HepG2 (cell line): Measurements from ENCODE around the gene KMT2B. TPM values are rescaled to one million over a fixed set of nuclear protein-coding genes. Genes with fewer than 3 reads are reported as not detected.

Experiments
- CBFB ChIP-seq: sonication (generic); formaldehyde crosslinking; IDR thresholded peaks from 2 replicates; pipeline ENCODE4 v1.4.0; 2020; ENCODE audit warnings: missing genetic modification reagents
- FOXO1 ChIP-seq: sonication (generic); formaldehyde crosslinking; IDR thresholded peaks from 2 replicates; pipeline ENCODE4 v1.4.0; 2020; ENCODE audit warnings: missing genetic modification reagents
- MAFK ChIP-seq, 2 experiments: IDR thresholded peaks in 1 of 2; conservative IDR thresholded peaks in 1 of 2; 2 replicates each; pipeline ENCODE4 v1.6.1; 2011; ENCODE audit warnings: improper control_type of control experiment in 2 of 2, low read length in 2 of 2
- MIXL1 ChIP-seq: IDR thresholded peaks from 2 replicates; pipeline ENCODE4 v1.6.1; 2016
- MXI1 ChIP-seq: IDR thresholded peaks from 3 replicates; pipeline ENCODE4 v1.6.1; 2012; ENCODE audit warnings: low read depth, low read length, inconsistent platforms, borderline replicate concordance
- SIX4 ChIP-seq: sonication (generic); formaldehyde crosslinking; IDR thresholded peaks from 2 replicates; pipeline ENCODE4 v1.4.0; 2020; ENCODE audit warnings: missing genetic modification reagents
- ZFP36L2 ChIP-seq: sonication (generic); formaldehyde crosslinking; IDR thresholded peaks from 2 replicates; pipeline ENCODE4 v1.4.0; 2020; ENCODE audit warnings: missing genetic modification reagents
- ZMAT3 ChIP-seq: sonication (generic); formaldehyde crosslinking; conservative IDR thresholded peaks from 2 replicates; pipeline ENCODE4 v1.7.0; 2021; ENCODE audit warnings: missing genetic modification reagents
- ZMYM2 ChIP-seq: sonication (generic); formaldehyde crosslinking; IDR thresholded peaks from 2 replicates; pipeline ENCODE4 v1.8.0; 2022; ENCODE audit warnings: mild to moderate bottlenecking, missing genetic modification reagents
- ZNF253 ChIP-seq: sonication (generic); formaldehyde crosslinking; IDR thresholded peaks from 2 replicates; pipeline ENCODE4 v1.8.0; 2022; ENCODE audit warnings: mild to moderate bottlenecking, missing genetic modification reagents, borderline replicate concordance
- ZNF30 ChIP-seq: sonication (generic); formaldehyde crosslinking; IDR thresholded peaks from 2 replicates; pipeline ENCODE4 v1.5.0; 2020; ENCODE audit warnings: mild to moderate bottlenecking, missing genetic modification reagents
- ZNF644 ChIP-seq: IDR thresholded peaks from 2 replicates; pipeline ENCODE4 v1.6.1; 2016; ENCODE audit warnings: low read depth
- polyA plus RNA-seq, 8 experiments: library from polyadenylated mRNA; depleted of rRNA in 3 of 8; stranded (reverse) in 7 of 8; unstranded in 1 of 8; fragments of >200 nt; fragmentation: Illumina TruSeq in 4 of 8; extraction: Trizol in 4 of 8; gene quantifications; 2 replicates each; pipeline versions ENCODE4 v1.2.1 to v1.2.3, GENCODE V29; 2011 to 2016; ENCODE audit warnings: low read depth in 4 of 8, missing spikeins in 1 of 8, mixed read lengths in 1 of 8; ENCODE audit not compliant: insufficient read depth in 1 of 8
- total RNA-seq, 5 experiments: library from RNA; depleted of rRNA; stranded (reverse); fragments of >200 nt; fragmentation: Illumina TruSeq; extraction: Trizol; gene quantifications; 2 replicates each; pipeline ENCODE4 v1.2.3, GENCODE V29; 2016; ENCODE audit warnings: low read depth in 1 of 5
- TF ChIP-seq, protein P1 (sequence below): sonication (generic); formaldehyde crosslinking; IDR thresholded peaks from 2 replicates; pipeline ENCODE4 v1.5.1; 2020; ENCODE audit warnings: missing genetic modification reagents, mild to moderate bottlenecking, borderline replicate concordance
- TF ChIP-seq, protein P2 (sequence below): sonication (generic); formaldehyde crosslinking; IDR thresholded peaks from 2 replicates; pipeline ENCODE4 v1.4.0; 2020; ENCODE audit warnings: missing genetic modification reagents
- TF ChIP-seq, protein P3 (sequence below): sonication (generic); formaldehyde crosslinking; IDR thresholded peaks from 2 replicates; pipeline ENCODE4 v1.8.1; 2022; ENCODE audit warnings: low read depth, mild to moderate bottlenecking, missing genetic modification reagents
- TF ChIP-seq, protein P4 (sequence below): IDR thresholded peaks from 2 replicates; pipeline ENCODE4 v1.6.1; 2016; ENCODE audit warnings: low read depth, missing genetic modification reagents, missing compliant biosample characterization

KMT2B gene
- total and polyA plus RNA-seq, 2 of the 13 experiments (the other 11 are each of a cell fraction or from before 2014, with no cell fraction given) = 6.2 to 16.9 TPM

DNA sequence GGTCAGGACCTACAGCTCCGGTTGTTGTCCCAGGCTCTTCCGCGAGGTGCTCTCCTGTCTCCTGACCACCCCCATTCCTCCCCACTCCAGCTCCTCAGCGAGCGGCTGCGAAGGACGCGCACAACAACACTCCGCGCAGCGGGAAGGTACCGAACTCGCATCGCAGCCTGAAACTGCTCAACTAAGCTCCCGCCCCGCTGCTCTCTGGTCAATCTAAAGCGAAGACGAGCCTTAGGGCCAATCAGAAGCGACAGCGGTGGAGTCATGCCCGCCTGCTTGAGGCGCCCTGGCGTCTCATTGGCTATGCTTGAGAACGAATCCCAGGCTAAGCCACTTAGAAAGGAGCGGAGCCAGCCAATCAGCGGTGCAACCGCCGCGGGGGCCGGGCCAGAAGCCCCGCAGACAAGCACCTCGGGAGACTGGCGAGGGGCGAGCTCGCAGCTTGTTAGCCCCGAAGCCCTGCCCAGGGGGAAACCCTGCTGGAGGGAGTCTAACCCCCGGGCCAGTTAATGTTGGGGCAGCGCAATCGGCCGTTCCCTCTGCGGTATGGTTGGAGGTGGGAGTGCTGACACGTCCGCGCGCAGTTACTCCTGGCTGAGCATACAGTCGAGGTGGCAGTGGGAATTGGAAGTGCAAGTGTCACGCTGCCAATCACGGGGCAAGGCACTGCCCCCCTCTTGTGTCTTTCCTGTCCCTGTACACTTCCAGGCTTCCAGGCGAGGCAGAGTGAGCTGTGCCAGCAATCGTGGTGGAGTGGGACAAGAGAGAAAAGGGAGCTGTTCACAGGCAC, 15.4 kb upstream of the KMT2B start (continued):
- no peak; the same call in 1 of the 2 replicates for TF ChIP-seq SIX4 (CRISPR knock-in tag)
- no peak for TF ChIP-seq MAFK (conservative IDR thresholded peaks at IDR 0.05 in 1 of 2, IDR thresholded peaks at IDR 0.05 in 1 of 2; ENCODE audit: low read length in 2 of 2)
- TF ChIP-seq, protein P1, sequence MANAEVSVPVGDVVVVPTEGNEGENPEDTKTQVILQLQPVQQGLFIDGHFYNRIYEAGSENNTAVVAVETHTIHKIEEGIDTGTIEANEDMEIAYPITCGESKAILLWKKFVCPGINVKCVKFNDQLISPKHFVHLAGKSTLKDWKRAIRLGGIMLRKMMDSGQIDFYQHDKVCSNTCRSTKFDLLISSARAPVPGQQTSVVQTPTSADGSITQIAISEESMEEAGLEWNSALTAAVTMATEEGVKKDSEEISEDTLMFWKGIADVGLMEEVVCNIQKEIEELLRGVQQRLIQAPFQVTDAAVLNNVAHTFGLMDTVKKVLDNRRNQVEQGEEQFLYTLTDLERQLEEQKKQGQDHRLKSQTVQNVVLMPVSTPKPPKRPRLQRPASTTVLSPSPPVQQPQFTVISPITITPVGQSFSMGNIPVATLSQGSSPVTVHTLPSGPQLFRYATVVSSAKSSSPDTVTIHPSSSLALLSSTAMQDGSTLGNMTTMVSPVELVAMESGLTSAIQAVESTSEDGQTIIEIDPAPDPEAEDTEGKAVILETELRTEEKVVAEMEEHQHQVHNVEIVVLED (CRISPR knock-in tag) = no peak; the same call in 1 of the 2 replicates
- TF ChIP-seq ZFP36L2 (CRISPR knock-in tag) = no peak
- 0 out of 2 replicates have a peak, but pooled peaks have one; percentile 32 for TF ChIP-seq ZNF253 (CRISPR knock-in tag)
- TF ChIP-seq ZMYM2 (CRISPR knock-in tag) = peak; percentile 75
- TF ChIP-seq, protein P2, sequence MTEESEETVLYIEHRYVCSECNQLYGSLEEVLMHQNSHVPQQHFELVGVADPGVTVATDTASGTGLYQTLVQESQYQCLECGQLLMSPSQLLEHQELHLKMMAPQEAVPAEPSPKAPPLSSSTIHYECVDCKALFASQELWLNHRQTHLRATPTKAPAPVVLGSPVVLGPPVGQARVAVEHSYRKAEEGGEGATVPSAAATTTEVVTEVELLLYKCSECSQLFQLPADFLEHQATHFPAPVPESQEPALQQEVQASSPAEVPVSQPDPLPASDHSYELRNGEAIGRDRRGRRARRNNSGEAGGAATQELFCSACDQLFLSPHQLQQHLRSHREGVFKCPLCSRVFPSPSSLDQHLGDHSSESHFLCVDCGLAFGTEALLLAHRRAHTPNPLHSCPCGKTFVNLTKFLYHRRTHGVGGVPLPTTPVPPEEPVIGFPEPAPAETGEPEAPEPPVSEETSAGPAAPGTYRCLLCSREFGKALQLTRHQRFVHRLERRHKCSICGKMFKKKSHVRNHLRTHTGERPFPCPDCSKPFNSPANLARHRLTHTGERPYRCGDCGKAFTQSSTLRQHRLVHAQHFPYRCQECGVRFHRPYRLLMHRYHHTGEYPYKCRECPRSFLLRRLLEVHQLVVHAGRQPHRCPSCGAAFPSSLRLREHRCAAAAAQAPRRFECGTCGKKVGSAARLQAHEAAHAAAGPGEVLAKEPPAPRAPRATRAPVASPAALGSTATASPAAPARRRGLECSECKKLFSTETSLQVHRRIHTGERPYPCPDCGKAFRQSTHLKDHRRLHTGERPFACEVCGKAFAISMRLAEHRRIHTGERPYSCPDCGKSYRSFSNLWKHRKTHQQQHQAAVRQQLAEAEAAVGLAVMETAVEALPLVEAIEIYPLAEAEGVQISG (CRISPR knock-in tag) = peak; percentile 61; the same call in 1 of the 2 replicates
- TF ChIP-seq, protein P3, sequence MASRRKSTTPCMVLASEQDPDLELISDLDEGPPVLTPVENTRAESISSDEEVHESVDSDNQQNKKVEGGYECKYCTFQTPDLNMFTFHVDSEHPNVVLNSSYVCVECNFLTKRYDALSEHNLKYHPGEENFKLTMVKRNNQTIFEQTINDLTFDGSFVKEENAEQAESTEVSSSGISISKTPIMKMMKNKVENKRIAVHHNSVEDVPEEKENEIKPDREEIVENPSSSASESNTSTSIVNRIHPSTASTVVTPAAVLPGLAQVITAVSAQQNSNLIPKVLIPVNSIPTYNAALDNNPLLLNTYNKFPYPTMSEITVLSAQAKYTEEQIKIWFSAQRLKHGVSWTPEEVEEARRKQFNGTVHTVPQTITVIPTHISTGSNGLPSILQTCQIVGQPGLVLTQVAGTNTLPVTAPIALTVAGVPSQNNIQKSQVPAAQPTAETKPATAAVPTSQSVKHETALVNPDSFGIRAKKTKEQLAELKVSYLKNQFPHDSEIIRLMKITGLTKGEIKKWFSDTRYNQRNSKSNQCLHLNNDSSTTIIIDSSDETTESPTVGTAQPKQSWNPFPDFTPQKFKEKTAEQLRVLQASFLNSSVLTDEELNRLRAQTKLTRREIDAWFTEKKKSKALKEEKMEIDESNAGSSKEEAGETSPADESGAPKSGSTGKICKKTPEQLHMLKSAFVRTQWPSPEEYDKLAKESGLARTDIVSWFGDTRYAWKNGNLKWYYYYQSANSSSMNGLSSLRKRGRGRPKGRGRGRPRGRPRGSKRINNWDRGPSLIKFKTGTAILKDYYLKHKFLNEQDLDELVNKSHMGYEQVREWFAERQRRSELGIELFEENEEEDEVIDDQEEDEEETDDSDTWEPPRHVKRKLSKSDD (CRISPR knock-in tag) = 0 out of 2 replicates have a peak, but pooled peaks have one; percentile 69
- TF ChIP-seq CBFB = no peak
- peak; percentile 60; the same call in 1 of the 2 replicates for TF ChIP-seq ZNF30
- TF ChIP-seq MXI1 = 0 out of 3 replicates have a peak, but pooled peaks have one; percentile 11
- no peak for TF ChIP-seq ZNF644
- TF ChIP-seq, protein P4, sequence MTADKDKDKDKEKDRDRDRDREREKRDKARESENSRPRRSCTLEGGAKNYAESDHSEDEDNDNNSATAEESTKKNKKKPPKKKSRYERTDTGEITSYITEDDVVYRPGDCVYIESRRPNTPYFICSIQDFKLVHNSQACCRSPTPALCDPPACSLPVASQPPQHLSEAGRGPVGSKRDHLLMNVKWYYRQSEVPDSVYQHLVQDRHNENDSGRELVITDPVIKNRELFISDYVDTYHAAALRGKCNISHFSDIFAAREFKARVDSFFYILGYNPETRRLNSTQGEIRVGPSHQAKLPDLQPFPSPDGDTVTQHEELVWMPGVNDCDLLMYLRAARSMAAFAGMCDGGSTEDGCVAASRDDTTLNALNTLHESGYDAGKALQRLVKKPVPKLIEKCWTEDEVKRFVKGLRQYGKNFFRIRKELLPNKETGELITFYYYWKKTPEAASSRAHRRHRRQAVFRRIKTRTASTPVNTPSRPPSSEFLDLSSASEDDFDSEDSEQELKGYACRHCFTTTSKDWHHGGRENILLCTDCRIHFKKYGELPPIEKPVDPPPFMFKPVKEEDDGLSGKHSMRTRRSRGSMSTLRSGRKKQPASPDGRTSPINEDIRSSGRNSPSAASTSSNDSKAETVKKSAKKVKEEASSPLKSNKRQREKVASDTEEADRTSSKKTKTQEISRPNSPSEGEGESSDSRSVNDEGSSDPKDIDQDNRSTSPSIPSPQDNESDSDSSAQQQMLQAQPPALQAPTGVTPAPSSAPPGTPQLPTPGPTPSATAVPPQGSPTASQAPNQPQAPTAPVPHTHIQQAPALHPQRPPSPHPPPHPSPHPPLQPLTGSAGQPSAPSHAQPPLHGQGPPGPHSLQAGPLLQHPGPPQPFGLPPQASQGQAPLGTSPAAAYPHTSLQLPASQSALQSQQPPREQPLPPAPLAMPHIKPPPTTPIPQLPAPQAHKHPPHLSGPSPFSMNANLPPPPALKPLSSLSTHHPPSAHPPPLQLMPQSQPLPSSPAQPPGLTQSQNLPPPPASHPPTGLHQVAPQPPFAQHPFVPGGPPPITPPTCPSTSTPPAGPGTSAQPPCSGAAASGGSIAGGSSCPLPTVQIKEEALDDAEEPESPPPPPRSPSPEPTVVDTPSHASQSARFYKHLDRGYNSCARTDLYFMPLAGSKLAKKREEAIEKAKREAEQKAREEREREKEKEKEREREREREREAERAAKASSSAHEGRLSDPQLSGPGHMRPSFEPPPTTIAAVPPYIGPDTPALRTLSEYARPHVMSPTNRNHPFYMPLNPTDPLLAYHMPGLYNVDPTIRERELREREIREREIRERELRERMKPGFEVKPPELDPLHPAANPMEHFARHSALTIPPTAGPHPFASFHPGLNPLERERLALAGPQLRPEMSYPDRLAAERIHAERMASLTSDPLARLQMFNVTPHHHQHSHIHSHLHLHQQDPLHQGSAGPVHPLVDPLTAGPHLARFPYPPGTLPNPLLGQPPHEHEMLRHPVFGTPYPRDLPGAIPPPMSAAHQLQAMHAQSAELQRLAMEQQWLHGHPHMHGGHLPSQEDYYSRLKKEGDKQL (CRISPR knock-in tag) = no peak
- no peak for TF ChIP-seq MIXL1
- peak; percentile 66; the same call in 1 of the 2 replicates for TF ChIP-seq ZMAT3 (CRISPR knock-in tag)
- 0 out of 2 replicates have a peak, but pooled peaks have one; percentile 14 for TF ChIP-seq FOXO1 (CRISPR knock-in tag)
